ENCODE data around the gene TMEM62. TPM values are rescaled to one million over a fixed set of nuclear protein-coding genes. Genes with fewer than 3 reads are reported as not detected.
"Not testable (repeated sequence)": the region's sequence is repeated elsewhere in the genome, so short reads cannot be mapped to it uniquely, and the experiment has no call there.

TMEM62 gene
- total RNA-seq, 1 donor from 2014 or later, result 26.2 TPM

- DNase-seq (no peak), ATAC-seq (peak; percentile 78 to 82)
- TF ChIP-seq, protein P1, sequence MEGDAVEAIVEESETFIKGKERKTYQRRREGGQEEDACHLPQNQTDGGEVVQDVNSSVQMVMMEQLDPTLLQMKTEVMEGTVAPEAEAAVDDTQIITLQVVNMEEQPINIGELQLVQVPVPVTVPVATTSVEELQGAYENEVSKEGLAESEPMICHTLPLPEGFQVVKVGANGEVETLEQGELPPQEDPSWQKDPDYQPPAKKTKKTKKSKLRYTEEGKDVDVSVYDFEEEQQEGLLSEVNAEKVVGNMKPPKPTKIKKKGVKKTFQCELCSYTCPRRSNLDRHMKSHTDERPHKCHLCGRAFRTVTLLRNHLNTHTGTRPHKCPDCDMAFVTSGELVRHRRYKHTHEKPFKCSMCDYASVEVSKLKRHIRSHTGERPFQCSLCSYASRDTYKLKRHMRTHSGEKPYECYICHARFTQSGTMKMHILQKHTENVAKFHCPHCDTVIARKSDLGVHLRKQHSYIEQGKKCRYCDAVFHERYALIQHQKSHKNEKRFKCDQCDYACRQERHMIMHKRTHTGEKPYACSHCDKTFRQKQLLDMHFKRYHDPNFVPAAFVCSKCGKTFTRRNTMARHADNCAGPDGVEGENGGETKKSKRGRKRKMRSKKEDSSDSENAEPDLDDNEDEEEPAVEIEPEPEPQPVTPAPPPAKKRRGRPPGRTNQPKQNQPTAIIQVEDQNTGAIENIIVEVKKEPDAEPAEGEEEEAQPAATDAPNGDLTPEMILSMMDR (IDR thresholded peaks at IDR 0.05), result peak; percentile 74
- H3K4me3 ChIP-seq, result no peak overlapping the region
- no peaks in the 10 kb centered on the region for H3K9me3 ChIP-seq
- no peaks in the 10 kb centered on the region for H3K27me3 ChIP-seq (ENCODE audit: low read depth)
- no peaks in the 10 kb centered on the region for H3K36me3 ChIP-seq
- no peak overlapping the region for H3K27ac ChIP-seq
- H3K4me1 ChIP-seq, result no peaks in the 10 kb centered on the region
- intact Hi-C loops (cut with DNase I), result loop anchor here (10.0 kb wide), 1 partner anchor 59 kb away; no protein-coding TSS in a partner anchor
Measured at GRCh38 chr15:43225201-43225949, 92.0 kb downstream of the TMEM62 start.

GRCh38 chr15:43225950-43226255 lies 92.5 kb downstream of the TMEM62 start:
- H3K4me1 ChIP-seq; H3K27ac ChIP-seq; DNase-seq; H3K36me3 ChIP-seq; ATAC-seq; H3K27me3 ChIP-seq (ENCODE audit: low read depth); H3K9me3 ChIP-seq; H3K4me3 ChIP-seq: not testable (repeated sequence)
- intact Hi-C loops (cut with DNase I), result loop anchor here (10.0 kb wide), 1 partner anchor 59 kb away; no protein-coding TSS in a partner anchor

DNA sequence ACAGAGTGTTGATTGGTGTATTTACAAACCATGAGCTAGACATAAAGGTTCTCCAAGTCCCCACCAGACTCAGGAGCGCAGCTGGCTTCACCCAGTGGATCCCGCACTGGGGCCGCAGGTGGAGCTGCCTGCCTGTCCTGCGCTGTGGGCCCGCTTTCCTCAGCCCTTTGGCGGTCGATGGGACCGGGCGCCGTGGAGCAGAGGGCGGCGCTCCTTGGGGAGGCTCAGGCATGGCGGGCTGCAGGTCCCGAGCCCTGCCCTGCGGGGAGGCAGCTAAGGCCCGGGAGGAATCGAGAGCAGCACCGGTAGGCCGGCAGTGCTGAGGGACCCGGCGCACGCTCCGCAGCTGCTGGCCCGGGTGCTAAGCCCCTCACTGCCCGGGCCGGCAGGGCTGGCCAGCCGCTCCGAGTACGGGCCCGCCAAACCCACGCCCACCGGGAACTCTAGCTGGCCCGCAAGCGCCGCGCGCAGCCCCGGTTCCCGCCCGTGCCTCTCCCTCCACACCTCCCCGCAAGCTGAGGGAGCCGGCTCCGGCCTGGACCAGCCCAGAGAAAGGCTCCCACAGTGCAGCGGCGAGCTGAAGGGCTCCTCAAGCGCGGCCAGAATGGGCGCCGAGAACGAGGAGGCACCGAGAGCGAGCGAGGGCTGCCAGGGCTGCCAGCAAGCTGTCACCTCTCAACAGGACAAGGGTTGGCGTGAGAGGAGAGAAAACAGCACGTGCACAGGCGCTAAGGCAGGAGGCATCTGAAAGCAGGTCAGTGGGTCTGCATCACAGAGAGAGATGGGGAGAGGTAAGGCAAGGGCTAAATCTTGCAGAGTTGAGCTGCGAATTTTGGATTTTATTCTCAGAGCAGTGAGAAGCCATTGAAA lies 93.3 kb downstream of the TMEM62 start:
- ATAC-seq, result no peak
- no peaks in the 10 kb centered on the region for H3K4me1 ChIP-seq
- no peak for DNase-seq
- H3K9me3 ChIP-seq, result no peaks in the 10 kb centered on the region
- H3K4me3 ChIP-seq, result no peak overlapping the region
- TF ChIP-seq, protein P1 (IDR thresholded peaks at IDR 0.05), result no peak
- no peak overlapping the region for H3K27ac ChIP-seq
- H3K36me3 ChIP-seq, result no peaks in the 10 kb centered on the region
- intact Hi-C loops (cut with DNase I), result loop anchor here (10.0 kb wide), 1 partner anchor 58 kb away; no protein-coding TSS in a partner anchor
- H3K27me3 ChIP-seq (ENCODE audit: low read depth), result no peaks in the 10 kb centered on the region

GRCh38 chr15:43229977-43230376 lies 96.6 kb downstream of the TMEM62 start:
- H3K36me3 ChIP-seq, result no peaks in the 10 kb centered on the region
- no peaks in the 10 kb centered on the region for H3K9me3 ChIP-seq
- no peaks in the 10 kb centered on the region for H3K4me1 ChIP-seq
- intact Hi-C loops (cut with DNase I), result loop anchor here (10.0 kb wide), 1 partner anchor 55 kb away; no protein-coding TSS in a partner anchor
- ATAC-seq (no peak), DNase-seq (no peak)
- no peak overlapping the region for H3K27ac ChIP-seq
- no peak overlapping the region for H3K4me3 ChIP-seq
- no peaks in the 10 kb centered on the region for H3K27me3 ChIP-seq (ENCODE audit: low read depth)
- TF ChIP-seq, protein P1 (IDR thresholded peaks at IDR 0.05), result no peak

DNA sequence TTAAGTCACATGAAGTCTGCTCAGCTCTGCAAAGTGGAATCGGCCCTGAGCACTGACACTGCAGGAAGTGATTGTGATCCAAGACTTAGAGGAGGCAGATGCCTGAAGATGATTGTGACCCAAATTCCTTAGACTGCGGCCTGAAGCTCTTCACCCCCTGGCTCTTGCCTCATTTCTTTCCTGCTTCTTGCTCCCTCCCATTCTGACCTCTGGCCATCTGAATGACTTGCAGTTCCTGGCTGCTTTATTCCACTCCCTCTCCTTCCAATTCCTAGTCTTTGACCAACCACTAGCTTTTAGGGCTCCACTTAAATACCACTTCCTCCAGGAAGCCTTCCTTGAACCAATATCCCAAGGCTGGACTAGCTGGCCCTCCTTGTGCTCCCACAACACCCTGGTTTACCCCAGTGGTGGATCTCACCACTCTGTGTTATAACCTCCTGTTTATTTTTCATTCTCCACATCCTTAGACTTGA lies 97.3 kb downstream of the TMEM62 start:
- Histone ChIP-seq H3K27me3 (ENCODE audit: low read depth) (no peaks in the 10 kb centered on the region), H3K4me1 (no peaks in the 10 kb centered on the region), H3K36me3 (no peaks in the 10 kb centered on the region), H3K27ac (peak overlapping the region; percentile 53), H3K9me3 (no peaks in the 10 kb centered on the region), H3K4me3 (no peak overlapping the region)
- intact Hi-C loops (cut with DNase I), result no loop called here
- no peak for DNase-seq
- TF ChIP-seq, protein P1 (IDR thresholded peaks at IDR 0.05), result no peak
- ATAC-seq, result peak in 1 of 2 donors; percentile 38

All from lower lobe of right lung (tissue), 2 donors.